ENCODE results near the gene TBRG4. TPM values are rescaled to one million over a fixed set of nuclear protein-coding genes. Genes with fewer than 3 reads are reported as not detected.

Gene TBRG4
- total RNA-seq, 1 donor from 2014 or later: 73.0 TPM

DNA sequence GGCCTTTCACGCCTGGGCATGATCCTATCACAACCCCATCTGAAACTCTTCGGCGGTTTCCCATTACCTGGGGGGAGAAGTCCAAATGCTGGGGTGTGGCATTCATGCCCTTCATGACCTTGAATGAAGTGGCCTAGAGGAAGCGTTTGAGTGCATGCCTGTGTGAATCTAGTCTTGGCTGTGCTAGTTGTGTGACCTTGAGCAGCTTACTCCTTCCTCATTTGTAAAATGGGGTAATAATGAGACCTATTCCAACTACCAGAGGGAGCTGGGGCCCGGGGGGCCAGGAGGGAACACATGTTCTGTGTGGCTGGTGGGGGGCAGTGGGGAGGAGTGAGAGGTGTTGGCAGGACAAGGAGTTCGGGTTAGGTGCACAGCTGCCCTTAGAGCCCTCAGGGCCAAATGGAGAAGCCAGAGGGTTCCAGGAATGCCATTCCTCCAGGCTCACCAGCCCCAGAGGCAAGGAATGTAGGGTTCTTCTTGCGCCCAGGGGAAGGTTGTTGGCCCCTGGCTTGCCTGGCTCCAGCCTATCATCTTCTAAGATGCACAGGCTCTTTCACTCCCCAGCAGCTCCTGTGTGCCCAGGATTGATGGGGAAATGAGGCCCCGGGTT, 21.3 kb upstream of the TBRG4 start:
- Mint-ChIP-seq H3K27me3 (peaks cover 6% of the 10 kb centered on the region), H3K9me3 (ENCODE audit: low read depth) (no peaks in the 10 kb centered on the region), H3K4me1 (ENCODE audit: low read depth) (no peaks in the 10 kb centered on the region), H3K27ac (no peak overlapping the region), H3K36me3 (ENCODE audit: insufficient read depth) (no peaks in the 10 kb centered on the region), H3K4me3 (ENCODE audit: low read depth) (no peak overlapping the region)
- TF ChIP-seq, protein P1, sequence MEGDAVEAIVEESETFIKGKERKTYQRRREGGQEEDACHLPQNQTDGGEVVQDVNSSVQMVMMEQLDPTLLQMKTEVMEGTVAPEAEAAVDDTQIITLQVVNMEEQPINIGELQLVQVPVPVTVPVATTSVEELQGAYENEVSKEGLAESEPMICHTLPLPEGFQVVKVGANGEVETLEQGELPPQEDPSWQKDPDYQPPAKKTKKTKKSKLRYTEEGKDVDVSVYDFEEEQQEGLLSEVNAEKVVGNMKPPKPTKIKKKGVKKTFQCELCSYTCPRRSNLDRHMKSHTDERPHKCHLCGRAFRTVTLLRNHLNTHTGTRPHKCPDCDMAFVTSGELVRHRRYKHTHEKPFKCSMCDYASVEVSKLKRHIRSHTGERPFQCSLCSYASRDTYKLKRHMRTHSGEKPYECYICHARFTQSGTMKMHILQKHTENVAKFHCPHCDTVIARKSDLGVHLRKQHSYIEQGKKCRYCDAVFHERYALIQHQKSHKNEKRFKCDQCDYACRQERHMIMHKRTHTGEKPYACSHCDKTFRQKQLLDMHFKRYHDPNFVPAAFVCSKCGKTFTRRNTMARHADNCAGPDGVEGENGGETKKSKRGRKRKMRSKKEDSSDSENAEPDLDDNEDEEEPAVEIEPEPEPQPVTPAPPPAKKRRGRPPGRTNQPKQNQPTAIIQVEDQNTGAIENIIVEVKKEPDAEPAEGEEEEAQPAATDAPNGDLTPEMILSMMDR (IDR thresholded peaks at IDR 0.05; ENCODE audit: unreplicated experiment): no peak
- no peak for DNase-seq (ENCODE audit: low spot score, unreplicated experiment)

DNA sequence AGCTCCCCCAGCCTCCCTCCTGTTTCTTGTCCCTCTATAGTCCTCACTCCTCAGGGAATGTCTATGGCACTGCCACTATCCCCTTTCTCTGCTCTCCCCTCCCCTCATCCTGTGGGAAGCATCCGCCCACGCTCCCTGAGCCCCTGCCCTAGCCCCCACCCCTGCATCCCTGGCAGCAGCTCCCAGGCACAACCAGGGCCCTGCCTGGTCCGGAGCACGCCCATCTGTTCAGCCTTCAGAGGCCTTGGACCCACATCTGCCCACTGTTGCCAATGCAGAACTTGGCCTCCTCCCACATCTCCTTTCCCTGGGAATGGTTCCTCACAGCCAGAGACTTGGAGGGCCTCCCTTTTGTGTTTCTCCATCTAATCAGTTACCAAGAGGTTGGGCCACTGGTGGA, 20.4 kb upstream of the TBRG4 start:
- Mint-ChIP-seq H3K27ac (no peak overlapping the region), H3K4me3 (ENCODE audit: low read depth) (no peak overlapping the region), H3K36me3 (ENCODE audit: insufficient read depth) (no peaks in the 10 kb centered on the region), H3K27me3 (peaks cover 4% of the 10 kb centered on the region), H3K4me1 (ENCODE audit: low read depth) (no peaks in the 10 kb centered on the region), H3K9me3 (ENCODE audit: low read depth) (no peaks in the 10 kb centered on the region)
- DNase-seq (ENCODE audit: low spot score, unreplicated experiment): no peak
- TF ChIP-seq, protein P1 (IDR thresholded peaks at IDR 0.05; ENCODE audit: unreplicated experiment): no peak

DNA sequence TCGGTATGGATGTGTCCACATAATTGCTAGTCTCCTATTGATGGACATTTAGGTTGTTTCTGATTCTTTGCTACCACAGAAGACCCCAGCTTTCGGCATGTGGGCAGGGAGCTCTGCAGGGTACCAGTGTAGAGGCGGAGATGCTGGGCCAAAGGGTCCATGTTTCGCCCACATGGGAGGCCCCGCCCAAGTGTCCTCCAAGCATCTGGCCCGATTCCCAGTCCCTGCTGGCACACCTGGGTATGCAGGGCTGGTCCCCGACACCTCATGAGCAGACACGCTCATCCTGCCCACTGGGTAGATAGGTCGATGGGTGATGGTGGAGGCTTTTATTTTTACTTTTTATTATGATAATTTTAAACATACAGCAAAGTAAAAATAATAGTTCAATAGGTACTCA, 19.4 kb upstream of the TBRG4 start:
- Mint-ChIP-seq H3K9me3 (ENCODE audit: low read depth) (no peaks in the 10 kb centered on the region), H3K4me1 (ENCODE audit: low read depth) (no peaks in the 10 kb centered on the region), H3K27me3 (peaks cover 4% of the 10 kb centered on the region), H3K4me3 (ENCODE audit: low read depth) (no peak overlapping the region), H3K27ac (no peak overlapping the region), H3K36me3 (ENCODE audit: insufficient read depth) (no peaks in the 10 kb centered on the region)
- no peak for DNase-seq (ENCODE audit: low spot score, unreplicated experiment)
- TF ChIP-seq, protein P1 (IDR thresholded peaks at IDR 0.05; ENCODE audit: unreplicated experiment): no peak

DNA sequence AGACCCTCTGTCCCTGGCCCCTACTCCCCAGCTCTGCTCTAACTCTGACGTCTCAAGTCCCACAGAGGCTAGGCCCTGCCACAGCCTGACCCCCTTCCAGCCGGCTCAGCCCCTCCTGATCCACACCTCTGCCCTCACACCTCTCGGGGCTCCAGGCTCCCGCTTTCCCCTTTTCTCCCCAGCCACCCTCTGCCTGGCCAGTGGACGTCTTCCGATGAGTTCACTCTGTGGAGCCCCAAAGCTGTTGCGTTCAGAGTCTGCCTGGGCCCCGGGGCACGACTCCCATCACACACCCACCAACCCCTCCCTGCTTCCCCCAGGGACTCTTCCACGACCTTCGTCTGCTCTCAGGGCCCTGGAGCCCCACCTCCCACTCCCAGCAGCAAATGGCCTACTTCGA, 18.4 kb upstream of the TBRG4 start:
- Mint-ChIP-seq H3K9me3 (ENCODE audit: low read depth) (no peaks in the 10 kb centered on the region), H3K27ac (no peak overlapping the region), H3K4me3 (ENCODE audit: low read depth) (no peak overlapping the region), H3K4me1 (ENCODE audit: low read depth) (no peaks in the 10 kb centered on the region), H3K27me3 (peaks cover 4% of the 10 kb centered on the region), H3K36me3 (ENCODE audit: insufficient read depth) (no peaks in the 10 kb centered on the region)
- no peak for DNase-seq (ENCODE audit: low spot score, unreplicated experiment)
- TF ChIP-seq, protein P1 (IDR thresholded peaks at IDR 0.05; ENCODE audit: unreplicated experiment): no peak

DNA sequence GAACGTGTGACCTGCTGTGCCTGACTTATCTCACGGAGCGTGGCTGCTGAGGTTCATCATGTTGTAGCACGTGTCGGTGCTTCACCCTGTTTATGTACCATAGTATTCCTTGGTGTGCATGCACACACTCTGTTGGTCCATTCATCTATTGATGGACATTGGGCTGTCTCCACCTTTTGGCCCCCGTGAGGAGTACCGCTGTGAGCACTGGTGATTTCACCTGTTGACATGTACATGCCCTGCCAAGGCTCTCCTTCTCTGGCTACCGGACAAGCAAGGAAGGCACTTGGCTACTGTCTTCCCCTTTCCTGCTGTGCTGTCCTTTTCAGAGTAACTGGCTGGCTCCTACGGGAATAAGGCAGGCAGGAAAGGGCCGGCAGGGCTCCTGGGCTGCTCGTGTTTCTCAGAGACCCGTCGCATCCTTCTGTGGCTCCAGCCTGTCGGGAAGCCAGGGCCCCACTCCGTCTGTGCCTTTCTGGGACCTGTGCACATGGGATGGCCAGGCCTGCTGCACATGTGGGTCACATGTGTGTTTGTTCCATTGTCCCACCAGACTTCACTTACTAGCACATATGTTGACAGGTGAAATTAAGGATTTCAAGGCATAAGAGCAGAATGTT, 17.8 kb upstream of the TBRG4 start:
- Mint-ChIP-seq H3K36me3 (ENCODE audit: insufficient read depth) (no peaks in the 10 kb centered on the region), H3K27ac (no peak overlapping the region), H3K9me3 (ENCODE audit: low read depth) (no peaks in the 10 kb centered on the region), H3K4me1 (ENCODE audit: low read depth) (no peaks in the 10 kb centered on the region), H3K4me3 (ENCODE audit: low read depth) (no peak overlapping the region), H3K27me3 (peaks cover 4% of the 10 kb centered on the region)
- no peak for DNase-seq (ENCODE audit: low spot score, unreplicated experiment)
- TF ChIP-seq, protein P1 (IDR thresholded peaks at IDR 0.05; ENCODE audit: unreplicated experiment): no peak
